ENCODE measurements around the gene COTL1.
"Not testable (repeated sequence)": the region's sequence is repeated elsewhere in the genome, so short reads cannot be mapped to it uniquely, and the experiment has no call there.

Gene COTL1

DNA sequence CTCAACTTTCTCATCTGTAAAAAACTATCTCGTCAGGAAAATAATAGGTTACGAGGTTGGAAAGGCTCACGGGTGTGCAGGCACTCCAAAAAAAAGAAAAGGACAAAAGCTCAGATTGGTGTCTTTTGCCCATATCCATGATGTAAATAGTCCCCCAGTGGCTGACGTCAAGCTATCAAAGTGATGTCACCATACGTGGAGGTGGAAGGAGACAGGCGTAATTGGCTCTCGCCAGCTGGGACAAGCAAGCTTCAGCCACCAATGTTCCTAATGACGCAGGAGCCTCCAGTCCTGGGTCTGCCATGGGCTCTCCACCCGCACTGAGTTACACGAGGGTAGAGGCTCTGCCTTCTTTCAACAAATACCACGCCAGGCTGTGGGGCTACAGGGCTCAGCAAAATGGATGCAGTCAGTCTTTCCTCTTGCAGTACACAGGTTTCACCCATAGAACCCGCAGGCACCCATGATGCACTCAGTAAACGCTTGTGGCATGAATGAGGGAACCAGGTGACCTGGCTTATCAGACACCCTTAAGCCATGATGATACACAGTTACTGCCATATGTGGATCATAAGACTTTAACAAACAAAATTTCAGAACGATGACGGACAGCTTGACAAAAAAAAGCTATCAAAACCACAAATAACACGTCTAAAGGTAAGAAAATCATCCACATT, 50.5 kb downstream of the COTL1 start:
- DNase-seq: no peak

DNA sequence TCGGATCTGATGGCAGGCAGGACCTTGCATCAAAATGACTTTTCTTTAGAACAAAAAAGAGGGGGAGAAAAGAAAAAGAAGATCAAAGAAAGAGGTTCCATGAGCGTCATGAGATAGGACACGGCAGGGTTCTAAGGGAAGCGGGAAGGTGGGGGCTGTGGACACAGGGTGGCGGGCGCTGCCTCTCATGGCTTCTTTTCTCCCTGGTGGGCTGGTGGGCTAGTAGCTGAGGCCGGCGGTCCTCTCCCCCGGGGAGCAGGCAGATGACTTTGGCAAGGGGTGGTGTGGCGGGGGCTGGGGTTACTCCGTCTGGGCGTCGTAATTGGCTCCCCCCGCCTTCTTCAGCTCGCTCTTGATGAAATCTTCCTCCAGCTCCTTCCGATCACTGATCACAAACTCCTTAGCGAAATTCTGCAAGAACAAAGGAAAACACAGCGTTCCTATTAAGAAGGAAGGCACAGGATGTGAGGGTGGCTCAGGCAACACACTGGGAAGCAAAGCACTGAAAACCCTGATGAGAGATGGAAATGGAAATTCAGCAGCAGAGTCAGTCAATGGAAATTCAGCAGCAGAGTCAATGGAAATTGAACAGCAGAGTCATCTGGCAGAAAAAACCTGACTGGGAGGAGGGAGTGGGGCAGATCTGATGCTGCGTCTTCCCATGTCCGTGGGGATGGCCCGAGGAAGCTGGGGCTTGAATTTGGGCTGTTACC, 51.2 kb downstream of the COTL1 start:
- no peak for DNase-seq

DNA sequence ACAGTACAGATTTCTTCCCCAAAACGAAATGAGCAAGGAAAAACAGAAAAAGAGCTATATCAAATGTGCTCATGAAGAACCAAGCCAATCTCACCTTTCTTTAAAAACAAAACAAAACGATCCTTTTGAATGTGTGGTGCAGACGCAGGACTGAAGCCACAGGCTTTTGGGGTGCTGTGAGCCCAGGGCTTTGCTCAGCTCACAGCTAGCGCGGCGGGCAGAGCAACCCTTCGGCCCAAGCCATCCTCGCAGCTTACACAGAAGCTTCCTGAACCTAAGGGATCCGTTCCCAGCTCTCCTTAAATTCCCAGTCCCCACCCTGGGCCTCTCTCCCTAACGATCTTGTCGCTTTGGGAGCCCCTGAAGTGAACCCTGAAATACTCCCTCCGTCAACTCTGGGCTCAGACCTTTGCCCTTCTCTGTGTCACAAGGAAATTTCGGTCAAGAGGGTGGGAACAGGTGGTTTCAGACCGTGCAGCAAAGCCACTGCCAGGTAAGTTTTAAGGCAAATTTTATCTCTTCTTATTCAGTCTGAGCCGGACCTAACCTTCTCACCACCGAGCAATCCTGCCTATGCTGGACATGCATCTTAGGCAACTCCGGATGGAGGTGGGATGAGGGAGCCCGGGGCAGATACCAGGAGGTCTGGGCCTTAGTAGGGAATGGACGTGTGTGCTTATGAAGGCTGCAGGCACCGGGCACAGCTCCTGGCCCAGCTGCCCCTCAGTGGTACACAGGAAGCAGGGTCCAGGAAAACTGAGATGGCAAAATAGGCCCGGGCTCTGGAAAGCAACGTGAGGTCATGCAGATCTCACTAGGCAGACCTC, 52.0 kb downstream of the COTL1 start:
- DNase-seq: no peak

DNA sequence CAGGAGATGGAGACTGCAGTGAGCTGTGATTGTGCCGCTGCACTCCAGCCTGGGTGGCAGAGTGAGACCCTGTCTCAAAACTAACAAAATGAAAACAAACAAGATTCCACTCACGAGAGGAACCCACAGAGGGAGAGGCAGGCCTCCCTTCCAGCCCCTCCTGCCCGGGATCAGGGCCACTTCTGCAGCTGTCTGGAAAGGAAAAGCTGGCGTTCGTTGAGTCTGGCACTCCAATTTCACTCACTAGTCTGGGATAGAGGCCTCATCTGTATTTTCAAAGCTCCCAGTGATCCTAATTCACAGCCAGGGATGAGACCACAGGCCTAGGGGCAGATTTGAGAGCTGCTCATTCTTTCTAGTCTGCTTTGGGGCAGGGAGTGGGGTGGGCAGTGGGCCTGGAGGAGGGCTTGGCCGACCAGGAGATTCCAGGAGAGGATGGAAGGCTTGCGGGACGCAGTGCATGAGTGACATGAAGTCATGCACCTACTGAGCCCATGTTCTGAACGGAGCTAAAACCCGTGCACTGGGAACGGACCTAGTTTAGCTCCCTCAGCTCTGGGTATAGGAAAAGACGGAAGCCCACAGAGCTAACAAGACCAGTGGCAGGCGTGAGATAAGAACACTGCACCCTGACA, 54.0 kb downstream of the COTL1 start:
- DNase-seq: no peak

DNA sequence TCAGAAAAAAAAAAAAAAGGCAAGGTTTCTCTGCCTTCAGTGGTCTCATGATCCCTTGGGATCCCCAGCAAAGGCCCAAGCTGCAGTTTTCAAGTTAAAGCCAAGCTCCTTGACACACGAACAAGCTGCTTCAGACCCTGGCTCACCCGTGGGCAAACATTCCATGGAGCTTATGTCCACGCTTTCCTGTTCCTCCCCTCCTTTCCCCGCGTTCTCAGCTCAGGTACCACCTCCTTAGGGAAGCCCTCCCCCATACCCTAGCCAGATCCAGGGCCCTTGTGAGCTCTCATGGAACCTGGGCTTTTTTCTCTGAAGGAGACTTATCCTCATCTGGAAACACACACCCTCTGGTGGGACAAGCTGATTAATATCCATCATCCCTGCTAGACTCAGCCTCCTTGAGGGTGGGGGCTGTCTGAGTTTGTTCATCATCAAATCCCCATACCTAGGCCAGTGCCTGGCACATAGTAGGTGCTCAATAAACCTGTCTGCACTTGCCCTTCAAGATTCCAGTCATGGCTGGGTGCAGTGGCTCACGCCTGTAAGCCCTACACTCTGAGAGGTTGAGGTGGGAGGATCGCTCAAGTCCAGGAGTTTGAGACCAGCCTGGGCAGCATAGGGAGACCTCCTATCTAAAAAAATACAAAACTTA, 54.7 kb downstream of the COTL1 start:
- DNase-seq: no peak

DNA sequence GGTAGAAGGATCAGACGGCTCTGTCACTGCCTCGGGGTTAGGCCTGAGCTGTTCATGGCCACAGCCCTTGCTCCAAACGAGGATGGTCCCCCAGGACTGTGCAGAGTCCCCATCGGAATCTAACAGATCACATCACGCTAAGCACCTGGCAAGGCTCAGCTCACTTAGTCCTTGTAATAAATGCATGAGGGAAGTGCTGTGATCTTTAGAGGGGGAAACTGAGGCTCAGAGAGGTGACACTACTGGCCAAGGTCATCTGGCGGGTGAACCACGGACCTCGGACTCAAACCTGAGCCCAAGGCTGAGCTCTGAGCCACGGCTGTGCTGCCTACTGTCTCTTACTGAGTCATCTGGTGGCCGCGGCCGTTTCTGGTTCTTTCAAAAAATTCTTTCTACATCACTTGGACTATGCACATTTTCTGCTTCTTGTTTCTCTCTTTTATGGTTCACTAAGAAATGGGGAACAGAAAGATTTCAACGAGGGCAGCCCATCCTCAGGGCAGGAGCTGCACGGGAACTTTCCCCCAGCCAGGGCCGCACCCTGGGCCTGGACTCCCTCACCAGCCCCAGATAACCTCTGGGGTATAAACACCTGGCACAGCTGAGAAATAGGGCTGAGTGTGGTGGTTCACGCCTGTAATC, 55.6 kb downstream of the COTL1 start:
- DNase-seq: no peak

DNA sequence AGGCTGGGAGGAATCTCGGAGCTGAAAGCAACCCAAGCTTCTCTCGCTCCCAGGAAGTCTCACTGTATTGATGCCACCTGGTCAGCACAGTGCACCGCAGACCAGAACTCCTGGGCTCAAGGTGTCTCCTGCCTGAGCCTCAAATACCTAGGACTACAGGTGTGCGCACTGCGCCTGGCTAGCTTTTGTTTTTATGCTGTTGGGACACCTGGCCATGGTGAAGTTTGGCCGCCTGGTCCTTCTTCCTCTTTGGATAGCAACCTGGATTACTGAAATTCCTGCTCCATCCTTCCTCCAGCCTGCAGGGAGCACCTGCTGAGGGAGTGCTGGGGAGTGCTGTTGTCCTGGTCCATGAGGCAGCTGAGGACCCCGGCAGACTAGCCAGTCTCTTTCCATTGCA, 56.6 kb downstream of the COTL1 start:
- no peak for DNase-seq

DNA sequence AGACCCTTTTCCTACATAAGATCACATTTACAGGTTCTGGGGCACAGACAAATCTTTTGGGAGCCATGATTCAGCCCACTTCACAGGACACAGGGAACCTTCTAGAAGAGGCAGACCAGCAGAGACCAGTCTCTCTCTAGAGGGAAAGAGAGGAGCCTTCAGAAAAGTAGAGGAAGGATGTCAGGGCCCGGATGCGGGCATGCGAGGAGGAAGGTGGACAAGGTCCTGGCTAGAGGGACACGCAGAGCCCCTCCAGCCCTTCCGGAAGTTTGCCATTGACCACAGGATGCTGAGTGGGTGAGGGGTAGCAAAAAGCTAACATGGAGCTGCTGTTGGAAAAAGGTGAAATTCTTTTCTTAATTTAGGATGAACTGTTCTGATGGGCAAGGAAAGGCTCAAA, 57.6 kb downstream of the COTL1 start:
- DNase-seq: no peak

DNA sequence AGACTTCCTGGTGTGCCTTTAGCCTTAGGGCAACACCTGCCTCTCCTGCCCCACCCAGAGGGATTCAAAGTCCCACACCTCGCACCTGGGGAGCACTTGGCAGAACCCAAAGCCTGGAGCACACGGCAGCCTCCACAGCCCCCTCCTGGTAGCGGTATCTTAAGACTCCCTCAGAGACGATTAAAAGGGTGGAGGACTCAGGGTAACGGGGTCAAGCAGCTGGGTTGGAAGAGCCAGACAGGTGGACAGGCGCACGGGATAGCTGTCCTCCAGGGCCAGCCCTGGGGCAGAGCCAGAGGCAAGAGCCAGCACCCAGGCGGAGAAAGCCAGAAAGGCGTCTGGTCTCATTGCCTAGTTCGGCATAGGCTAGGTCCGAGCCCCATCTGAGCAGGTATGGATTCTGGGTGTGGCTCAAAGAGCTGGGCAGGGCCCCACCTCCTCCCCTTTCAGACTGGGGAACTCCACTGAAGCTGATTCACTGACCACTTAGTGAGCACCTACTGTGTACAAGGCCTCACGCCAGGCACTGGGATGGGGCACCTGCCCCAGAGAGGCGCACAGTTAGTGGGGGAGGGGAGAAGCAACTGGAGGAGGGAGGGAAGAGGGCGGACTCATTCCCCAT, 58.5 kb downstream of the COTL1 start:
- no peak for DNase-seq

DNA sequence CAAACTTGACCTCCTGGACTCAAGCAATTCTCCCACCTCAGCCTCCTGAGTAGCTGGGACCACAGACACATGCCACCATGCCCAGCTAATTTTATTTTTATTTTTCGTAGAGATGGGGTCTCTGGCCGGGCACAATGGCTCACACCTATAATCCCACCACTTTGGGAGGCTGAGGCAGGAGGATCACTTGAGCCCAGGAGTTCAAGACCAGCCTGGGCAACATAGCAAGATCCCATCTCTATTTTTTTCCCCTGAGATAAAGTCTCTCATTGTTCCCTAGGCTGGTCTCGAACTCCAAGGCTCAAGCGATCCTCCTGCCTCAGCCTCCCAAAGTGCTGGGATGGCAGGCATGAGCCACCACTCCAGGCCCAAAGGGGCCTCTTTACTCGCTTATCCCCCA, 59.0 kb downstream of the COTL1 start:
- DNase-seq: not testable (repeated sequence)

DNA sequence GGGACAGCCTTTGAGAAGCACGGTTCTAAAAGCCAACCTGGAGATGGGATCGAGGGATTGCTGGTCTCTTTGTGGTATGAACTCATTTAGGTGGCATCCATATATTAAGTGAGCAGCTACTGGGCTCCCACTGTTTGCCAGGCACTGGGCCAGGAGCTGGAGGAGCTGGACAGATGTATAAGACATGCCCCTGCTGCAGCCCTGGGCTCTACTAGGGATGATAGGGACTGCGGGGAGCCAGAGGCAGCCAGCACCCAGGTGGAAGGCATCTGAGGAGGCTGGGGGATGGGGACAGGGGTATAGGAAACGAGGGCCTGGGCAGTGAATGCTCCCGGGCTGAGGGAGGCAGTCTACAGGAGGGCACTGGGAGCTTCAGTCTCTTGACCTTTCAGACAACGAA, 60.4 kb downstream of the COTL1 start:
- DNase-seq: no peak

DNA sequence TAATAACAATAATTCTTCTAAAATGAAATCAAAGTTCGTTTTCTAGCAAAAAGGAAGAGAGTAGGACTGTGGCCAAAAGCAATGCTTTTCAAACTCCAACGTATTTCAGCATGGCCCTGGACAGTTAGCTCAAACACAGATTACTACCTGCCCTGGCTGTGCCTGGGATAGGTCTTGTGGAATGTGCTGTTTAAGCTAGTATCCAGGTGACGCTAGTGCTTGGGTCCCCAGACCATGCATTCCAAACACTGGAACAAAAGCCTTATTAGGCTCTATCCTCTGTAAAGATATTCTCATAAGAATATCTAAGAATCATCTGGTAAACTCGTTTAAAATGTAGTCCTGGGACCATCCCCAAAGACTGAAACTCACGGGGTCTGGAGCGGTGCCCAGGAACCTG, 60.8 kb downstream of the COTL1 start:
- no peak for DNase-seq

DNA sequence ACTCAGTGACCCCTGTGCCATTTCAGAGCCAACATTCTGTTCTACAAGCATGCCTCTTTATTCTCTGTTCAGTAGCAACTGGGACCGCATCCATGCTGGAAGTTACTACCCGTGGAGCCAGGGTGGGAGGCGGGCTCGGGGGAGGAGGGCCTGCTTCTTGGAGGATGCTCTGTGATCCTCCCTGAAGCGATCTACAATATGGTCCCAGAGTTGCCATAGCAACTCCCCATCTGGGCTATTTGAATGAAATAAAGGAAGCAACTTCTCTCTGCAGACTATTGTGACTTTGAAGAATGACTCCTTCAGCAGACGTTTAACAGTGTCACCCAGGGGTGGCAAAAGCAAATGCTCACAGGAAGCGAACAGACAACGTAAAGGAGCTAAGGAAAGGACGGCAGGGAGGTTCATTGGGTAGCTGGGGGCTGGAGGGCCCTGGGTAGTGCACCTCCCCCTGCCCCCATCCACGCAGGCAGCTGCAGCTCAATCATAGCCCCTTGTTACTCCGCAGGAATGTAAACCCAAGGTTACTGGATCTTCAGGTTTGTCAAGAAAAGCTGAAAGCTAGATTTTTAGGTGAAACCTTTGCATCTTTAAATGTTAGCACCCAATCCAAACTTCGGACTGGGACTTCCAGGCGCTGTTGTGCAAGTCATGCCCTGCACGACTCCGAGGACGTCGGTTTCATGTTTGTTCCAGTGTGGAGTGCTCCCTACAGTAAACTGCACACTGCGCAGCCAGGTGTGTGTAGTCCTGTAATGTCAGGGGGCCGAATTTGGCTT, 62.3 kb downstream of the COTL1 start:
- DNase-seq: no peak

DNA sequence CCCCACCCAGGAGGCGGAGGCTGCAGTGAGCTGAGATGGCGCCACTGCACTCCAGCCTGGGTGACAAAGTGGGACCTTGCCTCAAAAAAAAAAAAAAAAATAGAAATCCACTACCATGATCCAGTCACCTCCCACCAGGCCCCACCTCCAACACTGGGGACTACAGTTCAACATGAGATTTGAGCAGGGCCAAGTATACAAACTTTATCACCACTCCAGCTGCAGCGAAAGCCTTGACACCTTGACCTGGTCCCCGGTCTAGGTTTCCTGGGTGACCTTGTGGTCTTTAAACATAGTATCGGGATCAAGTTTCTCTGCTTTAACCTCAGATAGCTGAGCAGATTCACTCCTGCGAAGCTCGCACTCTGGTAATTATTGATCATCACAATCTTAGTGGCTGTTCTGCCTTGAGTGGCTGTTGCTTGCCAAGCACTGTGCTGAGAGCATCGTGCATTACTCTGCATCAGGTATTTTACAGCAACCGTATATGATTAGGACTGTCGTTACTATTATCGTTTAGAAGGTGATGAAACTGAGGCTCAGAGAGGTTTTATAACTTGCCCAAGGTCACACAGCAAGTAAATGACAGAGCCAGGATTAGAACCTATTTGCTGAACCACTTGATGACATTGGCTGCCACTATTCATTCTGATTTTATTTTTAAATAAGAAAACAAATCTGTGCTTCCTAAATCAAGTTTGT, 63.1 kb downstream of the COTL1 start:
- no peak for DNase-seq

DNA sequence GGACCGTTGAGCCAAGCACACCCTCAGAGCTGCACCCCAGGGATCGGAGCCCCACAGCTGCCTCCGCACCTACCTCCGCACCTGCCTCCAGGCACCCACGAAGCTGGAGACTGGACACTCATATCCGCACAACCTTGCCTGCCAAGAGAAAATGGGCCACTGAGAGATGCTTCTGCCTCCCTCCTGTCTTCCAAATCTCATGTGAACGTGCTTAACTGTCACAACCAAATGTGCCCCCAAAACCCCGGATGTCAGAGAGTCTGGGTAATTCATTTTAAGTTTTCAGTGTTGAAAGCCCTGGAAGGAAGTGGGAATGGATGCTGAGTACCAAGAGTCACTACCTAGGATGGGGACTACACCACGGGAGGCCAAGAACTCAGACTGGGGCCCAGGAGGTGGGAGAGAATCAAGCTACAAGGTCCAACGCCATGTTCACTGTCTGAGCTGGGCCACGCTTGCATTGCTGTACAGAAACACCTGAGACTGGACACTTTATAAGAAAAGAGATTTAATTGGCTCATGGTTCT, 63.9 kb downstream of the COTL1 start:
- peak; percentile 37 to 44 for DNase-seq

DNA sequence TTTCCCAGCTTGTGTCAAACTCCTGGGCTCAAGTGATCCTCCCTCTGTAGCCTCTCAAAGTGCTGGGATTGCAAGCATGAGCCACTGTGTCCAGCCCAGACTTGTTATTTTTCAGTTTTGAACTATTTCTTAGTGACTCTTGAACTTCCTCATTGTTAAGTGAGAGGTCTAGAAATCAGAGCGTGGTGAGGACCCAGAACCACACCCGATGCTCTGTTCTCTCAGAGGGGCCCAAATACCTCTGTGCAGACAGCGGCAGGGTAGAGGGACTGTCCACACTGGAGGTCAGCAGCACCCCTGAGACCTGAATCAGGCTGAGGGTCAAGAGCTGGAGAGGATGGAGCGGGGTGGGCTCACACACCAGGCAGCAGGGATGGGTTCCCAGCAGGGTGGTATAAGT, 65.7 kb downstream of the COTL1 start:
- DNase-seq: no peak

DNA sequence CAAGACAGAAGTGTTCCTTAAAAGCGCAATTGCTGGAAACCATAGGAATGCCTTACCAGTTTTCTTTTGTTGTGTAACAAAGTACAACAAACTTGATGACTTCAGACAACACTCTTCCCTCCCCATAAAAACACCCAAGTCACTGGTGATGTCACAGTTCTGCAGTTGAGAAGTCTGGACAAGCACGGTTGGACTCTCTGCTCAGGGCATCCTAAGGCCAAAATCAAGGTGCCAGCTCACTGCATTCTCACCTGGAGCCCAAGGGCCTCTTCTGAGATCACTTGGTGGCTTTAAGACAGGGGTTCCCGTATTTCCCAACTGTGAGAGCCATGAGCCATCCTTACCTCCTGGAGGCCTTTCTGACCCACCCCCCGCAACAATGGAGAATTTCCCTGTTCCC, 67.8 kb downstream of the COTL1 start:
- DNase-seq: no peak

DNA sequence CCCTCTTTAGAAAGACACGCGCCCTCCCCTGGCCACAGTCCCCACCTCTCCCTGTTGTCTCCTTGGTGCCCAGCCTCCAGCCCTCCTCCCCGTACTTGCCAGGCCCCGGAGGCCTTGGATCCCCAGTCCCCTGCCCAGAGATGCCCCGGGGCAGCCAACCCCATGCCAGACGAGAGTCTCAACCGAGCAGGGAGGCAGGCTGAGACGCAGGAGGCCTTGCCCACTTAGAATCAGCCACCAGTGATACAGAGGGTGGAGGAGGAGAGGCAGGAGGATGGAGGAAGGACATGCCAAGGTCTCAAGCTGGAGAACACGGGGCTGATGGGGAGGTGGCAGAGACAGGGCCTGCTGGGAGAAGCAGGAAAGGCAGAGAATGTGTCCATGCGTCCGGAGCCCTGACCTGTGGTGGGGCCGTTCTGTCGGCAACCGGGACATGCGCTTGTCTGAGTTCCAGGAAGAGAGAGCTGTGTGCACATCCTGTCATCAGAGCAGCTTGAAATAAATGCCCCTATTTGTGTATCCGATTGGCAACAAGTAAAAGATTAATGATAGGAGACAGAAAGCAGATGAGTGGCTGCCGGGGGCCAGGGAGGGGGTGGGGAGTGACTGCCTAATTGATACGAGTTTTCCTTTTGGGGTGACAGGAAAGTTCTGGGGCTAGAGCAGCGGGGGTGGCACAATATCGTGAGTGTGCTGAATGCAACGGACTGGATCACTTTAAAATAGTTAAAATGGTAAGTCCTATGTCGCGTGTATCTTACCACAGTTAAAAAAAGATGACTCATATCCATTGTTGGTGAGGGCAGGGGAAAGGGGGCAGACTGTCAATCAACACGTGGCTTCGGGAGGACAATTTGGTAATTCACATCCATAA, 68.7 kb downstream of the COTL1 start:
- peak; percentile 50 to 63 for DNase-seq

DNA sequence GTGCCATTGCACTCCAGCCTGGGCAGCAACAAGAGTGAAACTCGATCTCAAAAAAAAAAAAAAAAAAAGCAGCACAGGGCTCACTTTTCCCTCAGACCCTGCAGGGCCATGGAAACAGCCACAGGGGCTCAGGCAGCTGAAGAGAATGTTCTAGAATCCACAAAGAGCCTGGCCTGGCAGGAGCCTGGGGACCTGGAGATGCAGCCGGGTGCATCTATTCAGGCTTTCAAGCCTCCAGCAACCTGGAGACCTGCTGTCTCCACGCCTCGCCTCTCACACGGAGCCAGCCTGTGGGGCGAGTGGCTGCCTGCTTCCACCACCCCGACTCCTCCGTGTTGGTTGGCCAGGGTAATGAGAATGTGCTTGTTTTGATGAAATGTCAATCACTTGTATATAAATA, 69.4 kb downstream of the COTL1 start:
- no peak for DNase-seq

Measured in stimulated activated CD4-positive, alpha-beta T cell treated with anti-CD3 and anti-CD28 coated beads, Interleukin-2, amount 100 ng/mL, for 24 hours (primary cell).